IPS-15b (cell line): ENCODE measurements around the gene E2F3.

Source experiments
- H3K27me3 ChIP-seq: one replicate; pipeline ENCODE4 v1.6.1; 2013; ENCODE audit warnings: low read length; ENCODE audit not compliant: control insufficient read depth, insufficient read depth
- H3K36me3 ChIP-seq: one replicate; pipeline ENCODE4 v1.6.1; 2013; ENCODE audit warnings: low read length; ENCODE audit not compliant: control insufficient read depth, insufficient read depth
- H3K4me1 ChIP-seq: one replicate; pipeline ENCODE4 v1.6.1; 2013; ENCODE audit warnings: mild to moderate bottlenecking, low read length; ENCODE audit not compliant: control insufficient read depth, insufficient read depth
- H3K4me3 ChIP-seq: one replicate; pipeline ENCODE4 v1.5.1; 2013; ENCODE audit warnings: low read depth, low read length
- H3K9ac ChIP-seq: one replicate; pipeline ENCODE4 v1.6.1; 2013; ENCODE audit warnings: low read depth, mild to moderate bottlenecking, low read length
- H3K9me3 ChIP-seq: one replicate; pipeline ENCODE4 v1.6.1; 2013; ENCODE audit warnings: mild to moderate bottlenecking, low read length; ENCODE audit not compliant: control insufficient read depth, insufficient read depth

The E2F3 gene

GRCh38 chr6:20370801-20371200 lies 30.9 kb upstream of the E2F3 start:
- H3K9me3 ChIP-seq, result no peaks in the 10 kb centered on the region
- no peaks in the 10 kb centered on the region for H3K27me3 ChIP-seq
- no peak overlapping the region for H3K4me3 ChIP-seq
- no peaks in the 10 kb centered on the region for H3K36me3 ChIP-seq
- no peak overlapping the region for H3K9ac ChIP-seq
- H3K4me1 ChIP-seq, result peaks cover 2% of the 10 kb centered on the region

- Histone ChIP-seq H3K9me3 (no peaks in the 10 kb centered on the region), H3K4me3 (no peak overlapping the region), H3K9ac (no peak overlapping the region), H3K27me3 (no peaks in the 10 kb centered on the region), H3K4me1 (no peaks in the 10 kb centered on the region), H3K36me3 (no peaks in the 10 kb centered on the region)
Observed at GRCh38 chr6:20375436-20375835, 26.2 kb upstream of the E2F3 start.

GRCh38 chr6:20377623-20378265 lies 23.9 kb upstream of the E2F3 start:
- no peaks in the 10 kb centered on the region for H3K4me1 ChIP-seq
- H3K4me3 ChIP-seq, result no peak overlapping the region
- H3K9ac ChIP-seq, result no peak overlapping the region
- H3K27me3 ChIP-seq, result no peaks in the 10 kb centered on the region
- H3K36me3 ChIP-seq, result no peaks in the 10 kb centered on the region
- H3K9me3 ChIP-seq, result no peaks in the 10 kb centered on the region

GRCh38 chr6:20379231-20379630 lies 22.4 kb upstream of the E2F3 start:
- Histone ChIP-seq H3K4me3 (no peak overlapping the region), H3K9ac (no peak overlapping the region), H3K4me1 (no peaks in the 10 kb centered on the region), H3K36me3 (no peaks in the 10 kb centered on the region), H3K27me3 (no peaks in the 10 kb centered on the region), H3K9me3 (no peaks in the 10 kb centered on the region)

GRCh38 chr6:20386218-20386617 lies 15.5 kb upstream of the E2F3 start:
- H3K4me3 ChIP-seq, result no peak overlapping the region
- H3K27me3 ChIP-seq, result no peaks in the 10 kb centered on the region
- no peaks in the 10 kb centered on the region for H3K9me3 ChIP-seq
- no peaks in the 10 kb centered on the region for H3K36me3 ChIP-seq
- no peaks in the 10 kb centered on the region for H3K4me1 ChIP-seq
- no peak overlapping the region for H3K9ac ChIP-seq

GRCh38 chr6:20389066-20389465 lies 12.6 kb upstream of the E2F3 start:
- Histone ChIP-seq H3K4me1 (no peaks in the 10 kb centered on the region), H3K27me3 (no peaks in the 10 kb centered on the region), H3K36me3 (no peaks in the 10 kb centered on the region), H3K4me3 (no peak overlapping the region), H3K9me3 (no peaks in the 10 kb centered on the region), H3K9ac (no peak overlapping the region)

GRCh38 chr6:20393297-20393696 lies 8.4 kb upstream of the E2F3 start:
- no peaks in the 10 kb centered on the region for H3K9me3 ChIP-seq
- H3K27me3 ChIP-seq, result no peaks in the 10 kb centered on the region
- no peaks in the 10 kb centered on the region for H3K36me3 ChIP-seq
- no peak overlapping the region for H3K9ac ChIP-seq
- no peak overlapping the region for H3K4me3 ChIP-seq
- H3K4me1 ChIP-seq, result no peaks in the 10 kb centered on the region

GRCh38 chr6:20399518-20399917 lies 2.2 kb upstream of the E2F3 start:
- Histone ChIP-seq H3K4me1 (no peaks in the 10 kb centered on the region), H3K9me3 (no peaks in the 10 kb centered on the region), H3K36me3 (no peaks in the 10 kb centered on the region), H3K27me3 (no peaks in the 10 kb centered on the region), H3K9ac (no peak overlapping the region), H3K4me3 (no peak overlapping the region)

- Histone ChIP-seq H3K9me3 (no peaks in the 10 kb centered on the region), H3K4me1 (no peaks in the 10 kb centered on the region), H3K9ac (peak overlapping the region; percentile 49), H3K4me3 (peak overlapping the region; percentile 80), H3K27me3 (no peaks in the 10 kb centered on the region), H3K36me3 (no peaks in the 10 kb centered on the region)
Observed at GRCh38 chr6:20400456-20401204, 1.0 kb upstream of the E2F3 start.

GRCh38 chr6:20402092-20402341 lies 338 bp downstream of the E2F3 start:
- Histone ChIP-seq H3K4me1 (no peaks in the 10 kb centered on the region), H3K9ac (peak overlapping the region; percentile 90), H3K36me3 (no peaks in the 10 kb centered on the region), H3K9me3 (no peaks in the 10 kb centered on the region), H3K27me3 (no peaks in the 10 kb centered on the region), H3K4me3 (peak overlapping the region; percentile 67)

GRCh38 chr6:20402342-20403069 lies 827 bp downstream of the E2F3 start:
- no peaks in the 10 kb centered on the region for H3K9me3 ChIP-seq
- H3K9ac ChIP-seq, result peak overlapping the region; percentile 90
- peak overlapping the region; percentile 67 for H3K4me3 ChIP-seq
- no peaks in the 10 kb centered on the region for H3K27me3 ChIP-seq
- H3K36me3 ChIP-seq, result no peaks in the 10 kb centered on the region
- H3K4me1 ChIP-seq, result no peaks in the 10 kb centered on the region
